ENCODE results near the gene TMEM273.

The TMEM273 gene

DNA sequence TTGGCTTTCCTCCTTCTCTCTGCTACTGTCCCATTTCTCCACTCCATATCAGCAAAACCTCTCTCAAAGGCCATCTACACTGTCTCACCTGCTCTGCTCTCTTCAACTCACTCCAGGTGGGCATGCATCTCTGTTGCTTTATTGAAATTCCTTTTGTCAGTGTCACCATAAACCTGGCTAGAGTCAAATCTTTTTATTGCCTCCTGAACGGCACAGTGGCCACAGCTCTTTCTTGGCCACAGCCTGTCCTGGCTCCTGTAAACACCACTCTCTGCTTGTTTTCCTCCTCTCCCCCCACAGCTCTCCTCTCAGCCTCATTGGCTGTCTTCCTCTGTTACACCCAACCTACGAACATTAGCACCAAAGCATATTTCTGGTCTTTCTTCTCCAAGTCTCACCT is 31.1 kb upstream of the TMEM273 start:
- no peak for DNase-seq (ENCODE audit: low read depth)
- no peak overlapping the region for H3K4me3 ChIP-seq (ENCODE audit: low read depth, low read length)
- TF ChIP-seq, protein P1, sequence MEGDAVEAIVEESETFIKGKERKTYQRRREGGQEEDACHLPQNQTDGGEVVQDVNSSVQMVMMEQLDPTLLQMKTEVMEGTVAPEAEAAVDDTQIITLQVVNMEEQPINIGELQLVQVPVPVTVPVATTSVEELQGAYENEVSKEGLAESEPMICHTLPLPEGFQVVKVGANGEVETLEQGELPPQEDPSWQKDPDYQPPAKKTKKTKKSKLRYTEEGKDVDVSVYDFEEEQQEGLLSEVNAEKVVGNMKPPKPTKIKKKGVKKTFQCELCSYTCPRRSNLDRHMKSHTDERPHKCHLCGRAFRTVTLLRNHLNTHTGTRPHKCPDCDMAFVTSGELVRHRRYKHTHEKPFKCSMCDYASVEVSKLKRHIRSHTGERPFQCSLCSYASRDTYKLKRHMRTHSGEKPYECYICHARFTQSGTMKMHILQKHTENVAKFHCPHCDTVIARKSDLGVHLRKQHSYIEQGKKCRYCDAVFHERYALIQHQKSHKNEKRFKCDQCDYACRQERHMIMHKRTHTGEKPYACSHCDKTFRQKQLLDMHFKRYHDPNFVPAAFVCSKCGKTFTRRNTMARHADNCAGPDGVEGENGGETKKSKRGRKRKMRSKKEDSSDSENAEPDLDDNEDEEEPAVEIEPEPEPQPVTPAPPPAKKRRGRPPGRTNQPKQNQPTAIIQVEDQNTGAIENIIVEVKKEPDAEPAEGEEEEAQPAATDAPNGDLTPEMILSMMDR (conservative IDR thresholded peaks at IDR 0.05; ENCODE audit: low read depth, low read length) = no peak

GRCh38 chr10:49218480-49218879 is 30.3 kb upstream of the TMEM273 start:
- TF ChIP-seq, protein P1 (conservative IDR thresholded peaks at IDR 0.05; ENCODE audit: low read depth, low read length) = no peak
- no peak overlapping the region for H3K4me3 ChIP-seq (ENCODE audit: low read depth, low read length)
- no peak for DNase-seq (ENCODE audit: low read depth)

- TF ChIP-seq, protein P1 (conservative IDR thresholded peaks at IDR 0.05; ENCODE audit: low read depth, low read length) = no peak
- no peak overlapping the region for H3K4me3 ChIP-seq (ENCODE audit: low read depth, low read length)
- no peak for DNase-seq (ENCODE audit: low read depth)
Measured at GRCh38 chr10:49217645-49218044, 29.5 kb upstream of the TMEM273 start.

- no peak overlapping the region for H3K4me3 ChIP-seq (ENCODE audit: low read depth, low read length)
- TF ChIP-seq, protein P1 (conservative IDR thresholded peaks at IDR 0.05; ENCODE audit: low read depth, low read length) = no peak
- DNase-seq (ENCODE audit: low read depth) = no peak
Measured at GRCh38 chr10:49213211-49213610, 25.0 kb upstream of the TMEM273 start.

DNA sequence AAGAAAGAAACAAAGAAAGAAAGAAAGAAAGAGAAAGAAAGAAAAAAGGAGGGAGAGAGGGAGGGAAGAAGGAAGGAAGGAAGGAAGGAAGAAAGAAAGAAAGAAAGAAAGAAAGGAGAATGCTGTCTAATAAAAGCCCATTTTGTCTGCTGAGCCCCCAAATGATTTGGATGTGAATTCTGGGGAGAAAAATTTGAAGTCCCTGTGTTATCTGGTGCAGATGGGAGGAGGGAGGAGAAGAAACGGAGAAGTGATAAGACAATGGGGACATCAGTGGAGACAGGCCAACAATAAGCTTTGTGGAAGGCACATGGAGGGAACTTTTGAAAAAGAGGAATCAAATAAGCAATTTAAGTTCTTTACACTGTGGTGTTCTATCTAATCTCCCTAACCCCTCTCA is 24.6 kb upstream of the TMEM273 start:
- TF ChIP-seq, protein P1 (conservative IDR thresholded peaks at IDR 0.05; ENCODE audit: low read depth, low read length) = no peak
- no peak overlapping the region for H3K4me3 ChIP-seq (ENCODE audit: low read depth, low read length)
- no peak for DNase-seq (ENCODE audit: low read depth)

DNA sequence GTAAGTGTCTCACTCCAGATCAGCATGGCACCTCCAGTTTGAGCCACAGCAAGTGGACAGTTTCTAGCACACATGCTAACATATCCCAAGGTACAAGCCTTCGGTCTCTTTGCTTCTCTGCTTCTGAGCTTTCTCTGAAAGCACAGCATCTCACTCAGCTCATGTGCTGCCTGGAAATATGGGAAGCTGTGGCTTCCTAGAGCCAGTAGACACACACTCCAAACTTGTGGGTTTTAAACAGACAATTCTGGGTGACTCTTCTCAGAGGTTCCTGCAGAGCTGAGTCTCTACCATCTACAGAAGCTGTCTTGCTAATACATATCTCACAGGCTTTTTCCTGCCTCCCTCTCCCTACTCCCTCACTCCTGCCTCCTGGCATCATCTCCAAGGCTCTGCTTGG is 23.9 kb upstream of the TMEM273 start:
- no peak overlapping the region for H3K4me3 ChIP-seq (ENCODE audit: low read depth, low read length)
- no peak for DNase-seq (ENCODE audit: low read depth)
- TF ChIP-seq, protein P1 (conservative IDR thresholded peaks at IDR 0.05; ENCODE audit: low read depth, low read length) = no peak

DNA sequence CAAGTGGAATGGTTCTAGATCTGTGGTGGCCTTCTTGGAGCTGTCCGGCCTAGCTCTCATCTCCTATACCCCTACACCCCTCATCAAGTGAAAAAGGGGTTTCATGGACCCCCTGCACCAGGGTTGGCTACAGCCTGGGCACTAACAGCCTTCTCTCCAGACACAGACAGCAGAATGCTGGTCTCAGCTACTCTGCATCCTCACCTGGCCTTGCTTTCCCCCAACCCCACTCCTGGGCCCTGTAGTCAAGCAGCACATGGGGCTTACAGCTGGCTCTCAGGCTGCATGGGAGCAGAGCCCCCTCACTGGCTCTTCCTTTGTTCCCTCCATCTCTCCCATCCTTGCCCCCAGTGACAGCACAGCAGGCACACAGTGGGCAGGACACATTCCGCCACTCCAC is 20.8 kb upstream of the TMEM273 start:
- H3K4me3 ChIP-seq (ENCODE audit: low read depth, low read length) = no peak overlapping the region
- TF ChIP-seq, protein P1 (conservative IDR thresholded peaks at IDR 0.05; ENCODE audit: low read depth, low read length) = no peak
- DNase-seq (ENCODE audit: low read depth) = no peak

Measured in choroid plexus epithelial cell (primary cell).